HG02973 (cell line): ENCODE results near the gene RORC.
"Not testable (repeated sequence)": the region's sequence is repeated elsewhere in the genome, so short reads cannot be mapped to it uniquely, and the experiment has no call there.

Experiments
- ATAC-seq: cut with Tn5 transposase; IDR thresholded peaks from one replicate; pipeline ENCODE4 v1.9.1; 2021; ENCODE audit warnings: moderate library complexity; ENCODE audit not compliant: unreplicated experiment

Gene RORC

DNA sequence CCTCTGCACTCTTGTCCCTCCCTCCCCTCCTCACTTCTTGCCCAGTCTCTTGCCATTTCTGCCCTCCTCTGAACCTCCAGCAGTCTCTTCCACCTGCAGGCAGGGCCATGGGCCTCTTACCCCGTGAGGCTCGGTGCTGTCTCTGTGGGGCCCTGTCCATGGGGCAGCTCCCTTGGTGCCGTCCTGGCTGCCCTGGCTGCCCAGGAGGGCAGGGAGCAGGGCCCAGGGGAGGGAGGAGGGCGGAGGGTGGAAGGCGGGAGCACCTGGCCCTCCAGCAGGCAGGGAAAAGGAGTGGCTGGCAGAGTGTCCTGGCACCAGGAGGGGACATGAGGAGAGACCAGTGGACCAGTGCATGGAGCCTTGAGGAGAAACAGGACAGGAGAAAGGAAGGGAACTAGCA lies at the start of gene RORC:
RORC (minus strand) TSS at position 198 of the 400 bp plus-strand sequence; CDS start at position 160, 38 bp downstream.
- ATAC-seq, result no peak

DNA sequence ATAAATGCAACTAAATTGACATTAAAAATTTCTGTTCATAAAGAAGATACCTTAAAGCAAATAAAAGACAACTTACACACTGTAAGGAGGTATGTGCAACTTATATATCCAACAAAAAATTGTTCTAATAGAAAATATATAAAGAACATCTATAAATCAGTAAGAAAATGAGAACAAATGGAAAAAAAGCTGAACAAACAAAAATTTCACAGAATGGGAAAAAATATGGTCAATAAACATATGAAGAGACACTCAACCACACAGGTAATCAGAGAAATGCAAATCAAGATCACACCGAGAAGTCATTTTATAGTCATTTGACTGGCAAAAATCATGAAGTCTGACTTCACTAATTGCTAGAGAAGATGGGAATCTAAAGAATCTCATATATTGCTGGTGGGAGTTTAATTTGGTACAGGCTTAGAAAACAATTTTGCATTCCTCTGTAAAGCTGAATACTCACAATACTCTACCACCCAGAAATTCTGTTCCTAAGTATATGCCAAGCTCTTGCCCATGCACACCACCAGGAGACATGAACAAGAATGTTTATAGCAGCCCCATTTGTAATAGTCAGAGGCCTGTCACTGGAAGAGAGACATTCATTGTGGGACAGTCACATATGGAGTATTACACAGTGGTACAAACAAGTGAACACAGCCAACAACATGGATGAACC lies 44.0 kb upstream of the RORC start:
- ATAC-seq, result no peak

DNA sequence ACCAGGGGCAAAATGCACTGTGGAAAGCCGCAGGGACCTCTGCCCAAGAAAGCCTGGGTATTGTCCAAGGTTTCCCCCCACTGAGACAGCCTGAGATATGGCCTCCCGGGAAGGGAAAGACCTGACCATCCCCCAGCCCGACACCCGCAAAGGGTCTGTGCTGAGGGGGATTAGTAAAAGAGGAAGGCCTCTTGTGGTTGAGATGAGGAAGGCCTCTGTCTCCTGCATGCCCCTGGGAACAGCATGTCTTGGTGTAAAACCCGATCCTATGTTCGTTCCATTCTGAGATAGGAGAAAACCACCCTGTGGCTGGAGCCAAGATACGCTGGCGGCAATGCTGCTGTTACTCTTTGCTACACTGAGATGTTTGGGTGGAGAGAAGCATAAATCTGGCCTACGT lies 41.2 kb upstream of the RORC start:
- not testable (repeated sequence) for ATAC-seq

DNA sequence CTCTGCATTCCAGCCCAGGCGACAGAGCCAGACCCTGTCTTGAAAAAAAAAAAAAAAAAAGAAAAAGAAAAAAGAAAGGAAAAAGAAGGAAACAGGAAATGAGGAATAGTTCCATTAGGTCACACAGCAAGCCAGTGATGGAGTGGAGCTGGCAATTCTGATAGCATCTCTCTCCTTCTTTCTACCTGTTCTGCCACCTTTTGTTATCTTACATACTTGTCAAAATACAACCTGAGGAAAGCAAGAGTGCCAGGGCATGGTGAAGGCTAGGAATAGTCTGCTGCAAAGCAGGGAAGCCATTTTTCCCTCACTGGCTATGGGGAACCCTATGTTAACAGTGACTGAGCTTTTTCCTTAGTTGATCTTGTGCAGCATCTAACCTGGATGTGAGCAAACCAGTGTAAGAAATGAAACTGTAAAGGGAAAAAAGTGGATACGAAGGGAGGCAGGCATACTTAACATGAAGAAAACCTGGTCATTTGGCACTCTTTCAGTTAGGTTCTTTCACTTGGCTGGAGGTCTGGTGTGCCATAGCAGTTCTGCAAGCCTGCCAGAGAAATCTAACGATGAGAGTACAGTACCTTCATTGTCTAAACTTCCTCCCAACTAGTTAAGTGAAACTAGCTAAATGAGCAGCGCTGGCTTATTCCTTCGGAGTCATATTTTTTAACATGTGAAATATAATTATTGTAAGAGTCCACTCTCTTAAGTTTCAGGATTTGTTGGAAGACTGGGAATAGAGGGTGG lies 39.9 kb upstream of the RORC start:
- no peak for ATAC-seq

DNA sequence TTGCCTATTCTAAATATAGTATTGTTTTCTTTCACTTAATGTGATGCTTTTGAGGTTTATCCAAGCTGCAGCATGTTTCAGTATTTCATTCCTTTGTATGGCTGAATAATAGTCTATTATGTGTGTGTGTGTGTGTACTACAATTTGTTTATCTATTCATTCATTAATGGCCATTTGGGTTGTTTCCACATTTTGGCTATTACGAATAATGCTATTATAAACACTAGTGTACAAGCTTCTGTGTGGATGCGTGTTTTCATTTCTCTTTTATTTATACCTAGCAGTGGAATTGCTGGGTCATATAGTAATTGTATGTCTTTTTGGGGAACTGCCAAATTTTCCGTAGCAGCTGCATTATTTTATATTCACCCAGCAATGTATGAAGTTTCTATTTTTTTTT lies 36.9 kb upstream of the RORC start:
- ATAC-seq, result no peak

DNA sequence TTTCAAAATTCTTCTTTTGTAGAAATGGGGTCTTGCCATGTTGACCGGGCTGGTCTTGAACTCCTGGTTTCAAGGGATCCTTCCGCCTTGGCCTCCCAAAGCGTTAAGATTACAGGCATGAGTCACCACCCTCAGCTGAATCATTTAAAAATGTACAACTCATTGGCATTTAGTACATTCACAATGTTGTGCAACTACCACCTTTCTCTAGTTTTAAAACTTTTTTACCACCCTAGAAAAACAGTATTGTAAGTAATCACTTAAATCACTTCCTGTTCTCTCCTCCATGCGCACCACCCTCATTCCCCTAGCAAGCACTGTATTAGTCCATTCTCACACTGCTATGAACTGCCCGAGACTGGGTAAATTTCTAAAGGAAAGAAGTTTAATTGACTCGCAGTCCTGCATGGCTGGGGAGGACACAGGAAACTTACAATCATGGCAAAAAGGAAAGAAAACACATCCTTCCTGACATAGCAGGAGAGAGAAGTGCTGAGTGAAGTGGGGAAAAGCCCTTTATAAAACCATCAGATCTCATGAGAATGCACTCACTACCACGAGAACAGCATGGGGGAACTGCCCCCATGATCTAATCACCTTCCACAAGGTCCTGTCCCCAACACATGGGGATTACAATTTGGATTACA lies 36.3 kb upstream of the RORC start:
- no peak for ATAC-seq

DNA sequence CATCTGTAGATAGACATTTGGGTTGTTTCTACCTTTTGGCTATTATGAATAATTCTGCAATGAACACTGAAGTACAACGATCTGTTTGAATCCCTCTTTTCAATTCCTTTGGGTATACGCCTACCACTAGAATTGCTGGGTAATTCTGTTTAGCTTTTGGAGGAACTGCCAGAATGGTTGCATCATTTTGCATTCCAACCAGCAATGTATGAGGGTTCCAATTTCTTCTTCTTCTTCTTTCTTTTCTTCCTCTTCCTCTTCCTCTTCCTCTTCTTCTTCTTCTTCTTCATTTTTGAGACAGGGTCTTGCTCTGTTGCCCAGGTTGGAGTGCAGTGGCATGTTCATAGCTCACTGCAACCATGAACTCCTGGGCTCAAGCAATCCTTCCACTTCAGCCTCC lies 35.7 kb upstream of the RORC start:
- no peak for ATAC-seq

DNA sequence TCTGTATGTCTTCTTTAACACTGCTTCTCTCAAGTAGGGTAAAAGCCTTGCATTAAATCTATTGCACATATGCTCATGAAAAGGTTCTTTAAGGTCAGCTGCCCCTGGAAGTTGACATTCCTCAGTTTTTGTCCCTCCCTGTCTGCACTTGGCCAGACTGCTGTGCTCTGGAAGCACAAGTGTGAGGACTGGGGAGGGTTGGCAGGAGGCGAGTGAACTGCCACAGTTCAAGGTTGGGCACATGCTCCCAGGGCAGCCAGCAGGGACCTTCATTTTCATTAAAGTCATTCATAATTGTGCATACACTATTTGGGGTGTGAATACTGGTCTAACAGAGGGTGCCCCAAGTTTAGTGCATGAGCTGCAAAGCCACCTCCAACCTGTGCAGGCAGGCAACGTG lies 32.8 kb upstream of the RORC start:
- no peak for ATAC-seq

DNA sequence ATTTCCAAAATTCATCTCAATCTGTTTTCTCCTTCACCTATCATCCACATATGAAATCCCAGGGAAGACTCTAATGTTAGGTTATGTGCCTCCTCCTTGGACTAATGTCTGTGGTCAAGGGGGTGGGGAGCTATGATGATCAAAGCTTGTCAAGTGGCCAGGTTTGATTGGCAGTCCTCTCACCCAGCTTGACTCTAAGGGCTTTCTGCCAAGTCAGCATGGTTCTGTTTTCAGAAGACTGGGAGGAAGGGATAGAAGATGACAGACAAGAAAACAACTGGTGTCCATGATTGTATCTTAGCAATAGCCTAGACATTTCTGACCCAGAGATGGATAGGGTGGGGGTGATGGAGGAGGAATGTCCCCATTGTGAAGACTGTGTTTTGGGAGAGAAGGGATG lies 31.0 kb upstream of the RORC start:
- no peak for ATAC-seq

DNA sequence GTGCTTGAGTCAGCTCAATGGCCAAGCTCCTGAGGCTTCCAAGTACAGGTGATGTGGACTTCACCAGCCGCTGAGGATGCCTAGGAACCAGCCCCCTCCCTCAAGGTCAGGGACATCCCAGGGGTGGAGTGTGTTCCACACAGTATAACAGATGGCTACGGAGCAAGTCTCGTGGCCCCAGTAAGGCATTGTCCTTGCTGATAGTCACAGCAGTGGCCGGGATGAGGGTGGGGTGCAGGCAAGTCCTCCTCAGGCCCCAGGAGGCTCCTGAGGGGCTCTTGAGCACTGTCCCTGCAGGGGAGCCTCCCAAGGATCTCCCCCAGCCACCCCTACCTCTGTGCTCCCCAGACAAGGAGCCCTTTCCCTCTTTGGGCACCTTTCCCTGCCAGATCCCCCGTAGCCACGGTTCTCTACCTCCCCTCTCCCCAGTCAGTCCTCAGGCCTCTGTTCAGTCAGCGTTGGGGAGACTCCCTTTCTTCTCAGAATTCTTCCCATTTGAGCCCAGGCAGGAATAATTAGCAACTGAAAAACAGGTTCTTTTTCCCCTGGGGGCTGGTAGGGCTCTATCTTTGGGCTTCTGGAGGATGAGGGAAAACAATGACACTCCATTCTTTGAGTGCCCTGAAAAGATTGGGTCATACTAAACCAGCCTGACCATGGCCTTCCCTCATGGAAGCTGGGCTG lies 29.0 kb upstream of the RORC start:
- ATAC-seq, result no peak

DNA sequence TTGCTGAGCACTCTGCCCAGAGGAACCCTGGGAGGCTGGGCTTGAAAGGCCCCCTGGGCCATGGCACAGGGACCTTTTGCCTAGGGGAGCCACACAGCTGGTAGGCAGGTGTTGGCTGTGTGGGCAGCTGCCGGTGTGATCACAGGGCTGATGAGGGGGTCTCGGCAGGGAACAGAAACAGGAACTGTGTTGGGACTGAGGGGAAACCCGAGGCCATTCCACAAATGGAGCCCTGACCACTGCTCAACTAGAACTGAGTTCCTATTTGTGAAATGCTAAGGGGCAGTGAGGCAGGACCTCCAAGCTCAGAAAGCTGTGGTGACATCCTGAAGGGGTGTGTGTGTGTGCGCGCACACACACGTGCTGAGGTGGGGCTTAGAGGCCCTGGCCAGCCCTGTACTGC lies 28.3 kb upstream of the RORC start:
- ATAC-seq, result no peak

DNA sequence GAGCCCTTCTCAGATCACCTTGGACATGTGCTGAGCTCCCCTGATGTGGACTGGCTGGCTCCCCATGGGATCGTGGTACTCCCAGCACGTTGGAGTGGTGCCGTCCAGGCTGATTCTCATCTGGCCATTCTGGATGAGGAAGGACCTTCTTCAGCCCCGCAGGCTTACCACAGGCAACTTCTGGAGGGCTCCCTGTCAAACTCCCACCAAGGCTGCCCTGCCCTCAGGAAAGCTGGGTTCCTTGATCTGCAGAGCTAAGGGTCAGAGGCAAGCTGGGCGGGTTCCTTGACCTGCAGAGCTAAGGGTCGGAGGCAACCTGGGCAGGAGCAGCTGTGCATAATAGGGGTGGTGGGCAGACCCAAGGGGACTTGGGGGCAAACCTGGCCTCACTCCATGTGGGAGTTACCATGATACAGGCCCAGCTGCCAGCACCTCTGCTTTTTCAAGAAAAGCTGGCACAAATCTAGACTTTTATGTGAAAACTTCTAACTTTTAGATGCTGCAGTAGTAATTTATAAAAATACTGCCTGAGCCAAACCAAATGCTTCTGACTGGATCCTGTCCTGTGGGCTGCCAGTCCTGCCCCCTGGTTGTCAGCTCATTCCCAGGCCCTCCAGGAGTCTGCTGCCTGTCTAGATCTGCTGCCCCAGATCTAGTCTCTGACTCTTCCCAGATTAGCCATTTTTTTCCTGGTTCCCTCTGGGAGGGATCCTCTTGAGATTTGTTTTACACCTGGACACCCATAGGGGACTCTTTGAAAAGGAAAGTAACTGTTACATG lies 27.5 kb upstream of the RORC start:
- ATAC-seq, result no peak

DNA sequence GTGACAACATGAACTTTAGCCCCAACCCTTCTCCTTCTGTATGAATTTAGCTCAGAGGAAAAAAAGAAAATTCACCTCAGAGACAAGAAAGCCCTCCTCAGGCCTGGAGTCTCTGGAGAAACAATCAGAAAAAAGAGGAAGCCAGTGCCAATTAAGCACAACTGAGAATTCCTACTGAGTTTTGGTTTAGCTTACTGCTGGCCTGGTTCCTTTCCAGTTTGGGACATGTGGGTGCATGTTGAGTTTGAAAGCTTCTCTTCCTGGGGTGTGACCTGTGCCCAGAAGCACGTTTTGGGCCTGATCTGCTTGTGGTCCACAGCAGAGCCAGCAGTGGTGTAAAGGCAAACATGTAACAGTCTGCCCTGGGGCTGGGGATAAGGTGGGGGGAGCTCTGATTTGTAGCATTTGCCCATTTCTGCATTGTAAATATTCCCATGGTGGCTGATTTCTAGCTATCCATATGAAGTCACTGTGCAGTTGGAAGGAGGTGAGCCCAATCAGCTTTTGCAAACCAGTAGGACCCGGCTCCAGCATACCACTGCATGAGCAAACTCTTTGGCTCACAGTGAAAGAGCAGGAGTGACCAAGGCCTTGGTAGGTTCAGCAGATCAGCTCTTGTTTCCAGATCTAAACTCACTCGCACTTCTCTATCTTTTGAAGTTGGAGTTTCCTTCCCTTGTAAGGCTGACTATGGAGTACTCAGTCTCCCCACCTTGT lies 26.6 kb upstream of the RORC start:
- no peak for ATAC-seq

DNA sequence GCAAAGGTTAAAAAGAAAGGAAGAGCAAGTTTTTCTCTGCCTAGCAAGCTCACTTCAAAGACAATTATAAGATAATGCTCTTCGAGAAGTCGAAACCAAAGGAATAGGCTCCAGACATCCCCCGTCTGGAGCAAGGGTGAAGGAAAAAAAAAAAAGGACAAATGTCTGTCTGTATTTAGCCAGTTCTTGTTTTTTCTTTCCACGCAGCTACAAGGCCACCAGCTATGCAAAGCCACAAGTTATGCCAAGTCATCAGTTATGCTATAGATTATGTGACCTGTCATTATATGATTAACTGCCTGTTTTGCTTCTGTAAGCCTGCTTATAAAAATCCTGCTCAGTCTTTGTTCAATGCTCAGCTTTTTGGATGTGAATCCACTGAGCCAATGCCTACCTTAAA lies 24.3 kb upstream of the RORC start:
- ATAC-seq, result no peak

DNA sequence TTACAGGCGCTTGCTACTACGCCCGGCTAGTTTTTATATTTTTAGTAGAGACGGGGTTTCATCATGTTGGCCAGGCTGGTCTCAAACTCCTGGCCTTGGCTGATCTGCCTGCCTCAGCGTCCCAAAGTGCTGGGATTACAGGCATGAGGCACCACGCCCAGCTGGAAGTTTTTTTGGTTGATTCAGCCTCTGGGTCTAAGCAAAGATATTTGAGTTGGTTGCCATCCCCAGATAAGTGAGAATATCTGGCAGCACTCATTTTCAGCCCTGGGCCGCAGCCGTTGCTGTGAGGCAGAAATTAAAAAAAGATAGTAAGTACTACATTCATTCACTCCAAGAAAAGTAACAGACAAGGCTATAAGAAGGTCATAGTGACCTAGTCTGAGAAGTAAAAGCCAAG lies 23.9 kb upstream of the RORC start:
- not testable (repeated sequence) for ATAC-seq

DNA sequence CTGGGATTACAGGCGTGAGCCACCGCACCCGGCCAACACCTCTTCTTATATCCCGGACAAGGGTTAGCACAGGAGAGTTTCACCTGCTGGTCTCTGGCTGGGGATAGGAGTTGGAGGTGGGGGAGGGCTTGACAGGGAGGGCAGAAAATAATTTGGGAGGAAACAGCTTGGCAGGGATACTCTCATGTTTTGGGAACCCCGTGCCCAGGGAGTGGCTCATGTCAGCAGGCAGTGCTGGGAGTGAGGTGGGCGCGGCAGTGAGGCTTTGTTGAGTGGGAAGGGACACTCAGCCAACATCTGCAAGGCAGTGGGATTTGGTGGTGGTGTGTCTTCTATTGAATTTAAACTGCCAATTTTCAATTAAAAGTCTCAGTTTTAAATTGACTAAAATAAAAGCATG lies 23.1 kb upstream of the RORC start:
- no peak for ATAC-seq

DNA sequence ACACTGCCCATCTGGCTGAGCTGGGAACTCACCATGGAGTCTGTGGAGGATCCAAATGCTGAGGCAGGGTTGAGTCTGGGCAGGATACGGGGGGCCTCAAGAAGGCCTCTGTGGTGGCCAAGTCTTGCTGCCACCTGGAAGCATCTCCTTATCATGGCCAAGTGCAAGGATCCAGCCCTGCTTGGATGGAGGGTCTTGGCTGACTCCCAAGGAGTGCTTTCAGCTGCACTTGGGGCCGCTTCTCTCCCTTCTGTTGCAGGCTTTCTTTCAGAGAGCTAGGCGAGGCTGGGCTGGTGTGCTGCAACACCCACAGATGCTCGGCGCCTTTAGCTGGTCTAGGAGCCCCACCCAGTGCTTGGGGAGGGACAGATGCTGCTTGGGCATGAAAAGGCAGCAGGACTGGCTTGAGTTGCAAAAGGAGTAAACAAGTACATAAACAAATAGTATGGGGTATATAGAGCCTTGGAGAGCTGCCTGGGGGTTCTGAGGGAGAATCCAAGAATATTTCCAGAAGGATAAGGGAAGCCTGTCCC lies 21.9 kb upstream of the RORC start, which contains the start of gene THEM5:
THEM5 (minus strand) TSS at position 302 of the 533 bp plus-strand sequence; CDS start at position 155, 147 bp downstream.
- ATAC-seq, result no peak

DNA sequence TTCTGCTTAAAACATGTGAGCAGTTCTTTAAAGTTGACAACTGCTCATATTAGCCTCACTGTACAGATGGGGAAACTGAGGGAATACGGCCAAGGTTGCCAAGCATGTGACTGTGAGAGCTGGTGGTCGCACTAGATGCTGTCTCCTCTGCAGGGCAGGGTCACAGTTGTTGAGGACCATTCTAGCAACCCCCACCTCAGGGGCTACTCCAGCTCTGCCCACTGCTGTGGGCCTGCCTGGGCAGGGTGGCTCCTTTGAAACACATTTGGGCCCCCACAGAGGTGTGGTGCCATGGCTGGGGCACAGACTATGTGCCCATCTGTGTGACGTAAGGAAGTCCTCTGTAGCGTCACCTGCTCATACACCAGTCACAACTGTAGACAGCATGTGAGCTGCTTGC lies 21.1 kb upstream of the RORC start:
- ATAC-seq, result no peak

DNA sequence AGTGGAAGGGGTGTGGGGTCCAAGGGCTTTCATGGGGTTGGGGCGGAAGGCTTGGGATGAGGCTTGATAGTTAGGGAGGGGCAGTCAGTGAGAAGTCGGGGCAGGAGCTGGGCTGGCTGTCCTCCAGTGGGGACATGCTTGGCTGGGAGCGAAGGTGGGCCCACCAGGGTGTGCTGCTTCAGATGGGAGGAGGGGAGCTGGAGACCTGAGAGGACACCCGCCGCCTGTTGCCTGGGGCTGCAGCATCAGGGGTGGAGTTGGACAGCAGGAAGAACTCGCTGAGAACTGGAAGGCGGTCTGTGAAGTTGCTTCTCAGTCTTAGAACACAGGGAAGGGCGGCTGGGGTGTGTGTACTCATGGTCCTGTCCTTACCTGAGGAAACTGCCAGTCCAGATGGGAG lies 20.3 kb upstream of the RORC start:
- no peak for ATAC-seq

DNA sequence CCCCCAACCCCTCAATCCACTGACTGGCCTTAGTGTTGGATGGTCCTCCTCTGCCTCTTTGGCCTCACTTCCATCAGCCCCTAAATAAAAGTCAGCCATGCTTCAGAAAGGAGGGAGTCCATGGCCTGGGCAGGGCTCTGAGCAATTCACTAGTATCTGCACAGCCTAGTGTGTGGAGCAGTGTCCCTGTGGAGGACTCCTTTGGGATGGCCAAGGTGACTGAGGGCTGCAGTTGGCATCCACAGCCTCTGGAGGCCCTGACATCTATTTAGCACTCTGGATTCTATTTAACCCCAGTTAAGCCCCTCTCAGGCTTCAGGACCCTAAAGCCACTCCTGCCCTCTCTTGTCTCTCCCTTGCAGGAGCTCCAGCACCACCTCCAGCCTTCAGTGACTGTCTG lies 18.3 kb upstream of the RORC start:
- no peak for ATAC-seq
